SK-MEL-5 (cell line): ENCODE data around the gene ZNF726. TPM values are rescaled to one million over a fixed set of nuclear protein-coding genes. Genes with fewer than 3 reads are reported as not detected.

Experiments used
- DNase-seq: peaks from one replicate; pipeline ENCODE4 v3.0.0-alpha.2; 2016; ENCODE audit warnings: low read depth, low spot score
- in situ Hi-C: cut with HindIII; loops from 2 replicates; pipeline ENCODE4 v1.10.0; 2016; ENCODE audit warnings: low sequenced_read_pairs, high pct_unique_total_duplicates, low pct_unique_long_range_greater_than_20kb
- total RNA-seq: library from RNA; depleted of rRNA; stranded (reverse); fragments of >200 nt; shearing (Covaris generic); gene quantifications from 2 replicates; pipeline ENCODE4 v1.2.3, GENCODE V29; 2014; rRNA removed

The ZNF726 gene
- total RNA-seq, 1 experiment from 2014 or later: 1.6 TPM

- in situ Hi-C loops: no loop called here
- no peak for DNase-seq
These were observed 66.1 kb downstream of the ZNF726 start for GRCh38 chr19:23980805-23981204.

- in situ Hi-C loops: no loop called here
- DNase-seq: no peak
These were observed 67.2 kb downstream of the ZNF726 start for GRCh38 chr19:23981863-23982262.

- in situ Hi-C loops: no loop called here
- no peak for DNase-seq
These were observed 68.7 kb downstream of the ZNF726 start for GRCh38 chr19:23983406-23983805.

Other genes with a start within 250 kb of the ZNF726 start
- gene ZNF675, start 227.7 kb upstream of the ZNF726 start, total RNA-seq: 5.8 and 7.6 TPM in 2 replicates
- gene ZNF681, start 156.0 kb upstream of the ZNF726 start, total RNA-seq: 1.6 and 2.7 TPM in 2 replicates
- 9.8 and 10.0 TPM in 2 replicates for gene ZNF254, start 172.3 kb downstream of the ZNF726 start, total RNA-seq